HG03565 (cell line): ENCODE results near the gene VAMP1.
"Not testable (repeated sequence)": the region's sequence is repeated elsewhere in the genome, so short reads cannot be mapped to it uniquely, and the experiment has no call there.

Experiments
- ATAC-seq: cut with Tn5 transposase; IDR thresholded peaks from one replicate; pipeline ENCODE4 v1.9.1; 2021; ENCODE audit warnings: mild to moderate bottlenecking, moderate library complexity; ENCODE audit not compliant: unreplicated experiment

Gene VAMP1

GRCh38 chr12:6452245-6452943, 18.1 kb downstream of the VAMP1 start:
- ATAC-seq = no peak

DNA sequence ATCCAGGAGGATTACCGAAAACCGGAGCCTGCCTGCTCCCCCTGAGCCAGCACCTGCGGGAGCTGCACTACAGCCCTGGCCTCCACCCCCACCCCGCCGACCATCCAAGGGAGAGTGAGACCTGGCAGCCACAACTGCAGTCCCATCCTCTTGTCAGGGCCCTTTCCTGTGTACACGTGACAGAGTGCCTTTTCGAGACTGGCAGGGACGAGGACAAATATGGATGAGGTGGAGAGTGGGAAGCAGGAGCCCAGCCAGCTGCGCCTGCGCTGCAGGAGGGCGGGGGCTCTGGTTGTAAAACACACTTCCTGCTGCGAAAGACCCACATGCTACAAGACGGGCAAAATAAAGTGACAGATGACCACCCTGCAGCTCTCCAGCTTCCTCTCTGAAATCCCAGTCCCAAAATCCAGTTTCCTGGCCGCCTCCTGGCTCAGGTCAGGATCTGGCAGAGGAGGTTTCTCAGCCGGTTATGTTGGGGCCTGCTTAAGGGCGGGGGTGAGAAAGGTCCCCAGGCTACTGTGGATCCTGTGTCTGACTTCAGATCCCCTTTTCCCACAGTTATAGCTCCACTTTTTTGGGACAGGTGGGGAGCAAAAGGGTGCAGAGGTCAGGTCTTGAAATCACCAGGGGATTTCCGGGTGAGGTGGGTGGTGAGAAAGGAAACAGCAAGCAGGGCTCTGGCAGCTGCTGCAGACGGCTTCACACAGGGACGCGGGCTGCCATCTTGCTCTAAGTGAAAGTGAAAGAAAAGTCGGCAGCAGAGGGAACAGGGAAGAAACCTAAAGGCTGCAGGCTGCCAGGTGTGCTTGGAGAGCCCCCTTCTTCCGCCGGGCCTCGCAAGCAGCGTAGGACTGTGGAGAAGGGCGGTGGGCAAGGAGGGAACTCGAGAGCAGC, 18.9 kb downstream of the VAMP1 start, which contains the start of gene TAPBPL:
TSS of gene TAPBPL (plus strand) at position 695 of the 897 bp plus-strand sequence. CDS start 207 bp downstream, outside the sequence.
- ATAC-seq = peak; percentile 47

DNA sequence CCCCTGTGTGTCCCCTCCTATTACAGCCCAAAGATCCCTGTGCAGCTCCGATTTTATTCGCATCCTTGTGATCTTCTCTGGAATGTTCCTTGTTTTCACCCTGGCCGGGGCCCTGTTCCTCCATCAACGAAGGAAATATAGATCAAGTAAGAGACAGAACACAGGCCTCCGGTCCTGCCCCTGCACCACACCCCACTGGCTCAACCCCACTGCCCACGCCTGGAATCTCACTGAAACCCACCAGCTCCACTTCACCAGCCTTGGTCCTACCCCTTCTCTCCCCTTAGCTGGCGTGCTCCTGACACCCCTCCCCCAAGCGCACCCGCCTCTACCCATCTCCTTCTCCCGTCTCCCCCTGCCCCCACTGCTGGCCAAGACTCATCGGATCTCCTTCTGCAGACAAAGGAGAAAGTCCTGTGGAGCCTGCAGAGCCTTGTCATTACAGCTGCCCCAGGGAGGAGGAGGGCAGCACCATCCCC, 19.6 kb downstream of the VAMP1 start:
- ATAC-seq = no peak

DNA sequence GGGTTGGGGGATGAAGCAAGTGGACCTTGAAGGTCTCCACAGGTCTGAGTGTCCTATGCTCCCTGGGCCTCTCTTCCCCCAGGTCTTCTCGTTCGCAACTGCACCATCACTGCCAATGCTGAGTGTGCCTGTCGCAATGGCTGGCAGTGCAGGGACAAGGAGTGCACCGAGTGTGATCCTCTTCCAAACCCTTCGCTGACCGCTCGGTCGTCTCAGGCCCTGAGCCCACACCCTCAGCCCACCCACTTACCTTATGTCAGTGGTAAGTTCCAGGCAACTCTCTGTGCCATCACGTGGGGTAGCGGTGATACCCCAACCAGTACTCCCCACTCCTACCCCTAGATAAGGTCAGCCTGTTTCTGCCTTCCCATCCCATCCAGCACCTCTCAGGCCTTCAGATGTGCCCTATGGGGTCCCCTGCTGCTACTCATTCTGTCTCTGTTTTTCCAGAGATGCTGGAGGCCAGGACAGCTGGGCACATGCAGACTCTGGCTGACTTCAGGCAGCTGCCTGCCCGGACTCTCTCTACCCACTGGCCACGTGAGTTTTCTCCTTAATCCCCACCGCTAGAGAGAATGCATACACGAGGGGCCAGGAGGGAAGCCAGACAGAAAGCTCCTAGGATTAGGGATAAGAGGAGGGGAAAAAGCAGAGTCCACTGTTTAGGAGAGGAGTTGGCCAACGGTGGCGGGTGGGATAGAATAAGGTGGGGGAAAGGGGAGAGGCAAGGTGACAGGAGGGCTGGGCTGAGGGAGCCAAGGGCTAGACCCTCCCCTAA, 20.2 kb downstream of the VAMP1 start:
- ATAC-seq = no peak

DNA sequence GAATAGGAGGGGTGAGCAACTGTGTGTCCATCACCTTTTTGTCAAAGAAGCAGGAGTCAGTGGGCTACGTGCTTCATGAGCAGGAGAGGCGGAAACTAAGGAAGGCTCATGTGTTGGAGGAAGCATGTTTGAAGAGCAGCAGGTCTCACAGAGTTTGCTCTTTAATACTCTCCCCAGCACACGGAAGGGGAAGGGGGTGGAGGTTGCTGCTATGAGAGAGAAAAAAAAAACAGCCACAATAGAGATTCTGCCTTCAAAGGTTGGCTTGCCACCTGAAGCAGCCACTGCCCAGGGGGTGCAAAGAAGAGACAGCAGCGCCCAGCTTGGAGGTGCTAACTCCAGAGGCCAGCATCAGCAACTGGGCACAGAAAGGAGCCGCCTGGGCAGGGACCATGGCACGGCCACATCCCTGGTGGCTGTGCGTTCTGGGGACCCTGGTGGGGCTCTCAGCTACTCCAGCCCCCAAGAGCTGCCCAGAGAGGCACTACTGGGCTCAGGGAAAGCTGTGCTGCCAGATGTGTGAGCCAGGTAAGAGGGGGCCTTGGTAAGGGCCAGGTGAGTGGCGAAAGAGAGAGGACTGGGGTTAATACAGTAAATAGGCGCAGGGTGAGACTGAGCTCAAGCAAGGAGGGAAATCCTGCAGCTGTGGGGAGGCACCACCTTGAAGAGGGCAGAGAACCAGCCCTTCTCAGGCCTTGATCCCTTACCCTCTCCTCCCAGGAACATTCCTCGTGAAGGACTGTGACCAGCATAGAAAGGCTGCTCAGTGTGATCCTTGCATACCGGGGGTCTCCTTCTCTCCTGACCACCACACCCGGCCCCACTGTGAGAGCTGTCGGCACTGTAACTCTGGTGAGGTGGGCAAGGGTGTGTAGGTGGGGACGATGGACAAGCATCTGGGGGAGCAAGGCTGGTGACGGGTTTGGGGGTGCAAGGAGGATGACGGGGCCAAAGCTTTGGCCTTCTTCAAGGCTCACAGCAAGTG, 25.5 kb downstream of the VAMP1 start, which contains the start of gene CD27:
TSS of gene CD27 (plus strand) at position 252 of the 985 bp plus-strand sequence. CDS start at position 393, 141 bp downstream.
- ATAC-seq = no peak

DNA sequence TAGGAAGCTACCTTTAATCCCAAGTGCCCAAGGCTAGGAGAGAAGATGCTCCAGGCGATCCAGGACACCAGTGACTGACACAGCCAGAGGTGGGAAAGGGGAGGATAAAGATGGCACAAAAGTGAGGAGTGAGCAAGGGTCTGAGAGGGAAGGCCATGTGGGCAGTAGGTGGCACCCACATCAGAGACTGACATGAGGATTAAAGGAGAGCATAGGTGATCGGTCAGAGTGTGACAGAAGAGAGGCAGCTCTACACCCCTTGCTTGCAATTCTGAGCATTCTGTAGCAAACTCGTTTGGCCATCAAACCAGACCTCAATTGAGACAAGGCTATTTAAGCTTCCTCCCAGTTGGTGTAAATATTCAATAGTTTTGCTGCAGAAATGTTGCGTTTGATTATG, 26.4 kb downstream of the VAMP1 start:
- no peak for ATAC-seq

DNA sequence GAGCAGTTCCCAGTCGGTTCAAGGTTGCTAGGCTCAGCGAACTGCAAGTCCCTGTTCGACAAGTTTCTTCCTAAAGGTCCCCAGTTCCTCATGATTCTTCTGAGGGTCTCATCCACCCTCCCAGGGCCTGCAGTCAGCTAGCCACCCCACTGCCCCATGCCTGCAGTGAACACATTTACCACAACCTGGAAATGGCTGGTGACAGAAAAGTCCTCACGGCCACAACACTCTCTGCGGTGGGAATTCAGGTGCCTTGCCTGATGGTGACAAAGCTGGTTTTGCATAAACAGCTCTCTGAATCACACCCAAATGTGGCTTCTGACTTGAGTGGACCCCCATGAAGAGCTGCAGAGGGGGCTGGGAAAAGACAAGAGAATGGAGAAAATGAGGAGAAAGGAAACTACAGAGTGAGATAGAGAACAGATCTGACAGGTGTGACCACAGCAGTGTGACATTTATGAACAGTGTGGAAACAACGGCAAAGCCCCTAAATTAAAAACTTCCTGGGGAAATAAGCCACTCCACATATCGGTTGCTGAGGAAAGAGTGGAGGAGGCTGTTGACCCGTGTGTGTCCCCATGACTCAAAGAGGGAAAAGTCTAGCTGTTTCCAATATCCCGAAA, 27.0 kb downstream of the VAMP1 start:
- no peak for ATAC-seq

- ATAC-seq = no peak
These were observed 27.6 kb downstream of the VAMP1 start for GRCh38 chr12:6442836-6443235.

- ATAC-seq = no peak
These were observed 30.1 kb downstream of the VAMP1 start for GRCh38 chr12:6440391-6440790.

DNA sequence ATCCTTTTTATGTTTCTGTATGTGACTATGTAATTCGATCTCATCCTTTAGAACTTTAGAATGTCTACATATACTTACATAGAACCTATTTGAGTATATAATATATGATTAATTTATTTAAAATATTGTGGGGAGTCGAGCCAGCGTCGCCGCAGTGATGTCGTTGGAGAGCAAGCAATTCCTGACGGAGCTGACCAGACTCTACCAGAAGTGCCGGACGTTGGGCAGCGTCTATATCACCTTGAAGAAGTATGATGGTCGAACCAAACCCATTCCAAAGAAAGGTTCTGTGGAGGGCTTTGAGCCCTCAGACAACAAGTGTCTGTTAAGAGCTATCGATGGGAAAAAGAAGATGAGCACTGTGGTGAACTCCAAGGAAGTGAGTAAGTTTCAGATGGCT, 32.1 kb downstream of the VAMP1 start:
- ATAC-seq = no peak

DNA sequence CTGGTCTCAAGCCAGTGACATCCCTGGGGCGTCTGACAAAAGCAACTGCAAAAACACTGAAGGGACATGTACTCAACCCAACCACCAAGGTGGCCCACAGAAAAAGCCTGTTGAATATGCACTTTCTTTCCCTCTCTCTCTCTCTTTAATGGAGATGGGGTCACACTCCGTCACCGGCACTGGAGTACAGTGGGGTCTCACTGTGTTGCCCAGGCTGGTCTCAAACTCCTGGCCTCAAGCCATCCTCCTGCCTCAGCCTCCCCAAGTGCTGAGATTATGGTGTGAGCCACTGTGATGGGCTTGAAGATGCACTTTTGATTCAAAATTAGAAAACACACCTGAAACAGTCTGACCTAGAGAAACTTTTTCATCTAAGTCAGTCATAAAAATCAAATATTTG, 32.9 kb downstream of the VAMP1 start:
- no peak for ATAC-seq

DNA sequence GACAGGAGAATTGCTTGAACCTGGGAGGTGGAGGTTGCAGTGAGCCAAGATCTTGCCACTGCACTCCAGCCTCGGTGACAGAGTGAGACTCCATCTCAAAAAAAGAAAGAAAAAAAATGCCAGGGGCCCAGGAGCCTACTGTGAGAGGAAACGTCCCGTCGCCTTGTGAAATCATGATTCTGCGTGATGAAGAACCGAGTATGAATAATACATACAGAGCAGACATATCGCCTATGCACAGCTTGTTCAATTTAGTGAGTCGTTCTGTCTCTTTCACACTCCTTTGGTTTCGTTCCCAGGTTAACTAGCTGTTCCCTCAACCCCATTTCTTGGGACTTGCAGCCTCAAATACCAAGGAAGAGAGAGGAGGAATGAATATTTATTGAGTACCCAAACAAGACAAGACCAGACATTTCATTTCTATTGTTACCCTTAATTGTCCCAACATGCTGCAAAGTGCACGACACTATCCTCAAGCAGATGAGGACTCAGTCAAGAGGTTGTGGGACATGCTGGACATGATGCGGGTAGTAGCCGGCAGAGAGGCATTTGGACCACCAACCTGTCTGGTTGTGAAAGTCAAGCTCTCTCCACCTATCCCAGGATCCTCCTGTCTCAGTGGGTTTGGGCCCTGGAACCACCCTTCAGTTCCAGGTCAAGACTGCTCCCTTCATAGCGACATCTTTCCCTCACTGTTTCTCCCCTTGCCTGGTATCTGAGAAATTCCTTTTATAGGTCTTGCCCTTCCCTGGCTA, 34.3 kb downstream of the VAMP1 start:
- no peak for ATAC-seq

GRCh38 chr12:6434205-6435140, 36.0 kb downstream of the VAMP1 start:
- no peak for ATAC-seq

DNA sequence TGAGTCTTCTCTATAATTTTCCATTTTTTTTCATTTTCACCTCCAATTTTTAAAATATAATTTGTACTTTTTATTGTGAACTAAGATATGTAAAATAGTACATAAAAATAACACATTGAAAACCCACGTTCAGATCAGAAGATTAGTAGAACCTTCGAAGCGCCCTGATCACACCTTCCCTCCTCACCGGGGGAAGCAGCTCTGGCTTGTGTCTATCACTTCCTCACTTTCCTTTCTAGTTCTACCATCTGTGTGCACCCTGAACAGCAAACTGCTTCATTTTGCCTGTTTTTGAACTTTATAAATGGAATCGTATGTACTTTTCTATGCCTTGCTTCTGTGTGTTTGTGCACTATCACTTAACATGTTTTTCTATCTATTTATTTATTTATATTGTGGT, 37.5 kb downstream of the VAMP1 start:
- no peak for ATAC-seq

DNA sequence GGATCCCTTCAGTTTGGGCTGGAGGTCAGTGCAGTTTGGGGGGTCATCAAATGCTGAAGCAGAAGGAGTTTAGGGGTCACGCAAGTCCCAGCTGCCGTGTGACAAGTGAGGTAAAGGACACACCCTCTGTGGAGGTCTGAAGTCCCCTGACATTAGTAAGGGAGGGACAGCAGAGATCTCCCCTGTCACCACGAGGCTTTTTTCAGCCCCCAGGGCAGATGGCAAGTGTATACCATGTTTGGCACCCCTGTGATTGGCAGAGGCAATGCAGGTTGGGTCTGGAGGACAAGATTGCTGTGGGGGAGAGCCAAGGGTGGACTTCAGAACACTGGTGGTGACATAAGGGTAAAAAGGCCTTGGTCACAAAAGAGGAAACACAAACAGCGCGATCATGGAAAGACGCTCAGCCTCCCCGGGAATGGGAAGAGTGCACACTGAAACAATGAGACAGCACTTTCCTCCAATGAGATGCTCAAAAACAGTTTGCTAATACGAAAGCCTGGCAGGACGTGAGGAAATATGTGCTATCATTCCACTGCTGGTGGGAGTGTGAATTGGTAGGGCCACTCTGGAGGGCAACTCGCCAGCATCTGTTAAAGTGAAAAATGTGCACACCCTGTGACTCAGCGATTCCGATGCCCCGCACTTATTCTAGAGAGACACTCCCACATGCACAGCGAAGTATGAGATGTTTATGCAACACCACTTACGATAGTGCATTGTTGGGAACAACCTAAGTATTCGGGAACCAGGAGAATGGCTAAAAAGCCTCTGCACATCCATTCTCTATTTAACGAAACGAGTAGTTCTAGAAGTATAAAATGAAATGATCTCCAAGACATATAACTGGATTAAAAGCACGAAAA, 40.1 kb downstream of the VAMP1 start:
- ATAC-seq = no peak

- no peak for ATAC-seq
These were observed 42.2 kb downstream of the VAMP1 start for GRCh38 chr12:6428326-6428725.

DNA sequence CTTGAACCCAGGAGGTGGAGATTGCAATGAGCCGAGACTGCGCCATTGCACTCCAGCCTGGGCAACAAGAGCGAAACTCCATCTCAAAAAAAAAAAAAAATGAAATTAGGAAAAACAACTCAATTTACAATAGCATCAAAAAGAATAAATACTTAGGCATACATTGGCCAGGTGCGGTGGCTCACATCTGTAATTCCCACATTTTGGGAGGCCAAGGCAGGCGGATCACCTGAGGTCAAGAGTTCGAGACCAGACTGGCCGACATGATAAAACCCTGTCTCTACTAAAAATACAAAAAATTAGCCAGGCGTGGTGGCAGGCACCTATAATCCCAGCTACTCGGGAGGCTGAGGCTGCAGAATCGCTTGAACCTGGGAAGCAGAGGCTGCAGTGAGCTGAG, 42.7 kb downstream of the VAMP1 start:
- ATAC-seq = not testable (repeated sequence)
